ENCODE data around the gene MID1. TPM values are rescaled to one million over a fixed set of nuclear protein-coding genes. Genes with fewer than 3 reads are reported as not detected.

The MID1 gene
- total RNA-seq, 1 donor from 2014 or later: 0.34 TPM

- Mint-ChIP-seq H3K4me3 (ENCODE audit: low read depth) (no peak overlapping the region), H3K27me3 (ENCODE audit: low read depth) (no peaks in the 10 kb centered on the region), H3K9me3 (no peaks in the 10 kb centered on the region), H3K27ac (no peak overlapping the region), H3K36me3 (ENCODE audit: low read depth) (no peaks in the 10 kb centered on the region), H3K4me1 (ENCODE audit: low read depth) (no peaks in the 10 kb centered on the region)
- intact Hi-C loops (cut with micrococcal nuclease): no loop called here
- DNase-seq (ENCODE audit: low spot score): no peak
Observed at GRCh38 chrX:10533696-10534365, 86.6 kb downstream of the MID1 start.

DNA sequence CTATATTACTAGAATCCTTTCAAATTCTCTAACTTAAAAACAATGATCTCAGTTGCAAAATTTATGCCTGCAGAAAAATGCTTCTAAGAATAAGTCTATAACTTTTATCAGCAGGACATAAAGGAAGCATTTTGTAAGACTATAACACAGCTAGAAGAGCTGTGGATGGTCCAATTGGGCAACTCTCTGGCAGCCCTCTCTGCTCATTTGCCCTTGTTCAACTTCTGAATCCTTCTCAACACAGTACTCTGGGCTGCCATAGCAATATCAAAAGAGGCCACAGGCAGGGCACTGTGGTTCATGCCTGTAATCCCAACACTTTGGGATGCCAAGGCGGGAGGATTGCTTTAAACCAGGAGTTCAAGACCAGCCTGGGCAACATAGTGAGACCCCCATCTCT, 88.5 kb downstream of the MID1 start:
- no peak for DNase-seq (ENCODE audit: low spot score)
- H3K27me3 Mint-ChIP-seq (ENCODE audit: low read depth): no peaks in the 10 kb centered on the region
- H3K4me3 Mint-ChIP-seq (ENCODE audit: low read depth): no peak overlapping the region
- no peaks in the 10 kb centered on the region for H3K9me3 Mint-ChIP-seq
- no peak overlapping the region for H3K27ac Mint-ChIP-seq
- H3K4me1 Mint-ChIP-seq (ENCODE audit: low read depth): no peaks in the 10 kb centered on the region
- intact Hi-C loops (cut with micrococcal nuclease): no loop called here
- H3K36me3 Mint-ChIP-seq (ENCODE audit: low read depth): no peaks in the 10 kb centered on the region

- Mint-ChIP-seq H3K9me3 (no peaks in the 10 kb centered on the region), H3K4me3 (ENCODE audit: low read depth) (no peak overlapping the region), H3K27ac (no peak overlapping the region), H3K36me3 (ENCODE audit: low read depth) (no peaks in the 10 kb centered on the region), H3K27me3 (ENCODE audit: low read depth) (no peaks in the 10 kb centered on the region), H3K4me1 (ENCODE audit: low read depth) (no peaks in the 10 kb centered on the region)
- intact Hi-C loops (cut with micrococcal nuclease): no loop called here
- DNase-seq (ENCODE audit: low spot score): no peak
Observed at GRCh38 chrX:10529344-10529743, 91.0 kb downstream of the MID1 start.

- H3K27ac Mint-ChIP-seq: no peak overlapping the region
- intact Hi-C loops (cut with micrococcal nuclease): no loop called here
- H3K9me3 Mint-ChIP-seq: no peaks in the 10 kb centered on the region
- DNase-seq (ENCODE audit: low spot score): no peak
- no peak overlapping the region for H3K4me3 Mint-ChIP-seq (ENCODE audit: low read depth)
- no peaks in the 10 kb centered on the region for H3K4me1 Mint-ChIP-seq (ENCODE audit: low read depth)
- H3K27me3 Mint-ChIP-seq (ENCODE audit: low read depth): no peaks in the 10 kb centered on the region
- H3K36me3 Mint-ChIP-seq (ENCODE audit: low read depth): no peaks in the 10 kb centered on the region
Observed at GRCh38 chrX:10526451-10526850, 93.9 kb downstream of the MID1 start.

- Mint-ChIP-seq H3K27ac (no peak overlapping the region), H3K27me3 (ENCODE audit: low read depth) (no peaks in the 10 kb centered on the region), H3K36me3 (ENCODE audit: low read depth) (no peaks in the 10 kb centered on the region), H3K4me3 (ENCODE audit: low read depth) (no peak overlapping the region), H3K9me3 (no peaks in the 10 kb centered on the region), H3K4me1 (ENCODE audit: low read depth) (no peaks in the 10 kb centered on the region)
- DNase-seq (ENCODE audit: low spot score): no peak
- intact Hi-C loops (cut with micrococcal nuclease): no loop called here
Observed at GRCh38 chrX:10525381-10526120, 94.8 kb downstream of the MID1 start.

DNA sequence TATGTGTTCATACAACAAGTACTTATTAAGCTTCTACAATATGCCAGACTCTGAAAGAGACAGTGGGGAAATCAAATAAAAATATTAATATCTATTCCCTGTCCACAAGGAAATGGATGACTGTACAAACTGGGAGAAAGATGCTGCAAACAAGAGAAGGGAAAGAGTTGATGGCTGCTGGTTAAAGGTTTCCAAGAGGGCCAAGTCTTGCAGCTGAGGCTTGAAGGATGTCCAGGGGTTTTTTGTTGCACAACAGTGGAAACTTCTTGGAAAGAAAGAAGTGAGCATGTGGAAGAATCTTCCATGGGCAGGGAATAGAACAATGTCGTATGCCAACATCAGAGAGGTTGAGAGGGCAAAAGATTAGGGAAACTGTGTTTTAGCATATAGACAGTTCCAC, 95.8 kb downstream of the MID1 start:
- intact Hi-C loops (cut with micrococcal nuclease): no loop called here

DNA sequence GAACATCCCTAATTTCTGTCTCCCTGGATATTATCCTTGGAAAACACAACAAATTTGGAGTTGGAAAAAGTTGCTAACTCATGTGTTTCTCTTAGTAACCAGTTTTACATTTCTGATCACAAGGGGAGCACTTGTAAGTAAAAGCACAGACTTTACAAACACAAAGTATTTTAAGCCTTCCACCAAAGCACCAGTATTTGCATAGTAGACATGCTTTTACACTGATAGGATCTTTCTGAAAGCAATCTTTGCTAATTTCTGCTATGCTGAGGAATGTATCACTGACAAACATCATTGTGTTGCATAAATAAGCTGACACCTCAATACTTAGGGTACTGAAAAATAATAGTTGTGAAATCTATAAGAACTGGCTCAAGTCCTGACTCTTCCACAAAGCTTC, 100.6 kb downstream of the MID1 start:
- no peak overlapping the region for H3K27ac Mint-ChIP-seq
- DNase-seq (ENCODE audit: low spot score): no peak
- no peaks in the 10 kb centered on the region for H3K9me3 Mint-ChIP-seq
- H3K27me3 Mint-ChIP-seq (ENCODE audit: low read depth): no peaks in the 10 kb centered on the region
- intact Hi-C loops (cut with micrococcal nuclease): no loop called here
- no peaks in the 10 kb centered on the region for H3K36me3 Mint-ChIP-seq (ENCODE audit: low read depth)
- no peak overlapping the region for H3K4me3 Mint-ChIP-seq (ENCODE audit: low read depth)
- H3K4me1 Mint-ChIP-seq (ENCODE audit: low read depth): no peaks in the 10 kb centered on the region

More for the DNA sequence above, 95.8 kb downstream of the MID1 start:
- H3K9me3 Mint-ChIP-seq: no peaks in the 10 kb centered on the region
- H3K27ac Mint-ChIP-seq: no peak overlapping the region
- H3K4me3 Mint-ChIP-seq (ENCODE audit: low read depth): no peak overlapping the region
- no peaks in the 10 kb centered on the region for H3K4me1 Mint-ChIP-seq (ENCODE audit: low read depth)
- no peak for DNase-seq (ENCODE audit: low spot score)
- no peaks in the 10 kb centered on the region for H3K27me3 Mint-ChIP-seq (ENCODE audit: low read depth)
- no peaks in the 10 kb centered on the region for H3K36me3 Mint-ChIP-seq (ENCODE audit: low read depth)

DNA sequence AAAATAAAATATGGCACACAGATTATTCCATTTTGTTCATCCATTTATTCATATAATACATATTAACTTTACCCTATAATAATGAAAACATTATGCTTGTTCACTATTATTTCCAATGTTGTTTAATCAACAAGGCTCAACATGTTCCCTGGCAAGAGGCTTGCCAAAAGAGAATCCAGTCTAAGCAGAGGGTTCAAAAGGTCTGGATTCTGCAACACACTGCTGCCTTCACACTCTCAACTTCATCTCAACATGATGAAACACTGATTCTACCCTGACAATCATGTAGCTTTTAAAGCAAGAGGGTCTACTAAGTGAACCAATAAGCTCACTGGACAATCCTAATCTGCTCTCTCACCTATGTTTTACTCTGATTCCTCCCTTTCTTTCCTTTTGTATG, 101.1 kb downstream of the MID1 start:
- H3K4me3 Mint-ChIP-seq (ENCODE audit: low read depth): no peak overlapping the region
- H3K27me3 Mint-ChIP-seq (ENCODE audit: low read depth): no peaks in the 10 kb centered on the region
- H3K4me1 Mint-ChIP-seq (ENCODE audit: low read depth): no peaks in the 10 kb centered on the region
- no peak overlapping the region for H3K27ac Mint-ChIP-seq
- intact Hi-C loops (cut with micrococcal nuclease): no loop called here
- H3K36me3 Mint-ChIP-seq (ENCODE audit: low read depth): no peaks in the 10 kb centered on the region
- DNase-seq (ENCODE audit: low spot score): no peak
- H3K9me3 Mint-ChIP-seq: no peaks in the 10 kb centered on the region

- Mint-ChIP-seq H3K4me3 (ENCODE audit: low read depth) (no peak overlapping the region), H3K27me3 (ENCODE audit: low read depth) (no peaks in the 10 kb centered on the region)
Observed at GRCh38 chrX:10518073-10518472, 102.3 kb downstream of the MID1 start.

DNA sequence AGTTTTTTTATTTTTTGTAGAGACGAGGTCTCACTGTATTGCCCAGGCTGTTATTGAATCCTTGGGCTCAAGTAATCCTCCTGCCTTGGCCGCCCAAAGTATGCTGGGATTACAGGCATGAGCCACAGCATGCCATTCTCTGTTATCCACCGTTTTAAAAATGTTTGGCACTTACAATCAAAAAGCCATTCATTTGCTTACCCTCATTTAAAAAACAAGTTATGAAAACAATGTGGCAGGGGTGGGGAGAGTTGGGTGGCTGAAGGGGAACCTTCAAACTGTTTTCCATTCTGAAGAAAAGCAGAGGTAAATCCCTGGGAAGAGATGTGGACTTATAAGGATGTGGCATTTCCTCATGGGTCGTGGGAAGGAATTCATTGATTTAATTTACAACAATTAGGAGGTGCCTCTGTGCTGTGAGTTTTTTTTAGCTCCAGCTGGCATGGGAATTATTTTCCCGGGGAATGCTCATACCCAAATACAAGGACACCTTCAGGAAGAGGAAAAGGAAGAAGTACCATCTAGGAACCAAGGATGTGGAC, 103.5 kb downstream of the MID1 start:
- Mint-ChIP-seq H3K27ac (no peak overlapping the region), H3K27me3 (ENCODE audit: low read depth) (no peaks in the 10 kb centered on the region), H3K4me3 (ENCODE audit: low read depth) (no peak overlapping the region), H3K36me3 (ENCODE audit: low read depth) (no peaks in the 10 kb centered on the region), H3K9me3 (no peaks in the 10 kb centered on the region), H3K4me1 (ENCODE audit: low read depth) (no peaks in the 10 kb centered on the region)
- intact Hi-C loops (cut with micrococcal nuclease): no loop called here
- no peak for DNase-seq (ENCODE audit: low spot score)

More at GRCh38 chrX:10518073-10518472, 102.3 kb downstream of the MID1 start:
- Mint-ChIP-seq H3K4me1 (ENCODE audit: low read depth) (no peaks in the 10 kb centered on the region), H3K36me3 (ENCODE audit: low read depth) (no peaks in the 10 kb centered on the region), H3K9me3 (no peaks in the 10 kb centered on the region), H3K27ac (no peak overlapping the region)
- no peak for DNase-seq (ENCODE audit: low spot score)
- intact Hi-C loops (cut with micrococcal nuclease): no loop called here

- intact Hi-C loops (cut with micrococcal nuclease): no loop called here
- no peak overlapping the region for H3K4me3 Mint-ChIP-seq (ENCODE audit: low read depth)
- H3K9me3 Mint-ChIP-seq: no peaks in the 10 kb centered on the region
- H3K27me3 Mint-ChIP-seq (ENCODE audit: low read depth): no peaks in the 10 kb centered on the region
- H3K36me3 Mint-ChIP-seq (ENCODE audit: low read depth): no peaks in the 10 kb centered on the region
- H3K27ac Mint-ChIP-seq: no peak overlapping the region
- DNase-seq (ENCODE audit: low spot score): no peak
- no peaks in the 10 kb centered on the region for H3K4me1 Mint-ChIP-seq (ENCODE audit: low read depth)
Observed at GRCh38 chrX:10514891-10515290, 105.5 kb downstream of the MID1 start.

- H3K27ac Mint-ChIP-seq: no peak overlapping the region
- H3K27me3 Mint-ChIP-seq (ENCODE audit: low read depth): no peaks in the 10 kb centered on the region
- H3K4me1 Mint-ChIP-seq (ENCODE audit: low read depth): no peaks in the 10 kb centered on the region
- DNase-seq (ENCODE audit: low spot score): no peak
- no peak overlapping the region for H3K4me3 Mint-ChIP-seq (ENCODE audit: low read depth)
- H3K9me3 Mint-ChIP-seq: no peaks in the 10 kb centered on the region
- H3K36me3 Mint-ChIP-seq (ENCODE audit: low read depth): no peaks in the 10 kb centered on the region
- intact Hi-C loops (cut with micrococcal nuclease): no loop called here
Observed at GRCh38 chrX:10513974-10514373, 106.4 kb downstream of the MID1 start.

- H3K9me3 Mint-ChIP-seq: no peaks in the 10 kb centered on the region
- DNase-seq (ENCODE audit: low spot score): no peak
- H3K27ac Mint-ChIP-seq: no peak overlapping the region
- H3K27me3 Mint-ChIP-seq (ENCODE audit: low read depth): no peaks in the 10 kb centered on the region
- no peak overlapping the region for H3K4me3 Mint-ChIP-seq (ENCODE audit: low read depth)
- H3K36me3 Mint-ChIP-seq (ENCODE audit: low read depth): no peaks in the 10 kb centered on the region
- H3K4me1 Mint-ChIP-seq (ENCODE audit: low read depth): no peaks in the 10 kb centered on the region
- intact Hi-C loops (cut with micrococcal nuclease): no loop called here
Observed at GRCh38 chrX:10512741-10513140, 107.6 kb downstream of the MID1 start.
